Body of pancreas (tissue), 4 donors: ENCODE results near the gene MAP2K7.

Source experiments
- CTCF ChIP-seq, 7 experiments: fragments of 450-650 bp in 4 of 7; fragments of 200-600 bp in 3 of 7; sonication (generic) in 3 of 7; IDR thresholded peaks; one replicate each; pipeline ENCODE4 v1.5.1; 2016 to 2019; ENCODE audit warnings: antibody characterized with exemption in 7 of 7
- POLR2A ChIP-seq, 3 donors: fragments of 450-650 bp; IDR thresholded peaks; one replicate each; pipeline ENCODE4 v1.6.1; 2016; ENCODE audit warnings: antibody characterized with exemption in 3 of 3, mild to moderate bottlenecking in 2 of 3

GRCh38 chr19:7932930-7933300 is 29.2 kb downstream of the MAP2K7 start:
- TF ChIP-seq POLR2A (IDR thresholded peaks at IDR 0.05): no peak
- no peak for TF ChIP-seq CTCF (IDR thresholded peaks at IDR 0.05)
